Measurements from ENCODE around the gene CAB39. TPM values are rescaled to one million over a fixed set of nuclear protein-coding genes. Genes with fewer than 3 reads are reported as not detected.

Gene CAB39
- total and polyA plus RNA-seq, 4 donors: 19.4 to 123 (median 57.1) TPM

DNA sequence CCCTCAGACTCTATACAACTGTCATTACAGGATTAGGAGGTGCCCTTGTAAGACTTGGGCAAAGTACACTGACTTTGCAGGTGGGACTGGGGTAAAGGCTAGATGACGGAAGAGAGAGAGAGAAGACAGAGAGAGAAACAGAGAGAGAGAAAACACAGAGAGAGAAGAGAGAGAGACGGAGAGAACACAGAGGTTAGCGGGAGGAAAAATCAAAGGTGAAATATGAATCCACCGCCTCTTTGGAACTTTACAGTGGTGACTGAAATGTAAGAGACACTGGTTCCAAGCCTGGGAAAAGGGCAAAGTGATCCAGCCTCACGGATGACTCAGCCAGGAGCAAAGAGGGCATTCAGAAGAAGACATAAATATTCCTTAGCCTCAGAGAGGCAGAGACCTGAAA lies 25.1 kb upstream of the CAB39 start:
- DNase-seq (no peak), ATAC-seq (ENCODE audit: insufficient read depth, low FRiP score) (no peak)
- Histone ChIP-seq H3K27me3 (ENCODE audit: control insufficient read depth in 3 of 3, insufficient read depth in 3 of 3, low read length in 2 of 3) (no peaks in the 10 kb centered on the region), H3K4me3 (no peak overlapping the region), H3K4me1 (ENCODE audit: control insufficient read depth in 5 of 5, insufficient read depth in 5 of 5, low read length in 5 of 5) (no peaks in the 10 kb centered on the region), H3K9ac (ENCODE audit: insufficient read depth in 1 of 2, low read length in 2 of 2) (no peak overlapping the region), H3K27ac (ENCODE audit: low read depth in 1 of 2, low read length in 1 of 2) (no peak overlapping the region), H3K36me3 (ENCODE audit: control insufficient read depth in 4 of 4, insufficient read depth in 4 of 4, low read length in 4 of 4) (no peaks in the 10 kb centered on the region), H3K9me3 (ENCODE audit: control insufficient read depth in 4 of 4, insufficient read depth in 3 of 4, low read length in 3 of 4) (peaks cover 0 to 2% (median 0%) of the 10 kb centered on the region in 4 donors)
- 79 to 89% methylated on average over 5 of the region's 5 CpGs for WGBS, 2 donors
- TF ChIP-seq CTCF (IDR thresholded peaks at IDR 0.05; ENCODE audit: control extremely low read depth, extremely low read depth): no peak

DNA sequence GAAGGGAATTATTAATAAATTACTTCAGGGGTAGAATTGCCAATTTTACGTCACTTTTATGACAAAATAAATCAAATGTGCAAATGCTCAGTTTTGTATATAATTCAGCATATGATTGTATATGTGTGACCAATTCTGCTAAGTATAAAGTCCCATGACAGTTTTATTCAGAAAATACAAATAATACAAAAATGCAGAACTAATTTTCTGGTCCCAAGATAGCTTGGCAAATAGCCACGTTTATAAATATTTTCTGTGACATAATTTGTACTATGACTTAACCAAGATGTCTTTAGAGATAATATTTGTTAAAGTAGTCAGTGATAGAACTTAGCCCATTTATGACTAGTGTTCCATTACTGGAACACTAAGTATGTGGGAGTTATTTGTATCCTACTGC lies 24.2 kb upstream of the CAB39 start:
- no peak for DNase-seq
- Histone ChIP-seq H3K9me3 (ENCODE audit: control insufficient read depth in 4 of 4, insufficient read depth in 3 of 4, low read length in 3 of 4) (no peaks in the 10 kb centered on the region), H3K27me3 (ENCODE audit: control insufficient read depth in 3 of 3, insufficient read depth in 3 of 3, low read length in 2 of 3) (no peaks in the 10 kb centered on the region), H3K27ac (ENCODE audit: low read depth in 1 of 2, low read length in 1 of 2) (no peak overlapping the region), H3K36me3 (ENCODE audit: control insufficient read depth in 4 of 4, insufficient read depth in 4 of 4, low read length in 4 of 4) (no peaks in the 10 kb centered on the region), H3K9ac (ENCODE audit: insufficient read depth in 1 of 2, low read length in 2 of 2) (no peak overlapping the region), H3K4me3 (no peak overlapping the region), H3K4me1 (ENCODE audit: control insufficient read depth in 5 of 5, insufficient read depth in 5 of 5, low read length in 5 of 5) (no peaks in the 10 kb centered on the region)
- 54 to 55% methylated on average over 2 of the region's 2 CpGs for WGBS, 2 donors
- ATAC-seq (ENCODE audit: insufficient read depth, low FRiP score): no peak
- TF ChIP-seq CTCF (IDR thresholded peaks at IDR 0.05; ENCODE audit: control extremely low read depth, extremely low read depth): no peak

GRCh38 chr2:230690439-230690838 lies 22.2 kb upstream of the CAB39 start:
- no peak for TF ChIP-seq CTCF (IDR thresholded peaks at IDR 0.05; ENCODE audit: control extremely low read depth, extremely low read depth)
- no peaks in the 10 kb centered on the region for H3K4me1 ChIP-seq (ENCODE audit: control insufficient read depth in 5 of 5, insufficient read depth in 5 of 5, low read length in 5 of 5)
- no peaks in the 10 kb centered on the region for H3K9me3 ChIP-seq (ENCODE audit: control insufficient read depth in 4 of 4, insufficient read depth in 3 of 4, low read length in 3 of 4)
- H3K9ac ChIP-seq (ENCODE audit: insufficient read depth in 1 of 2, low read length in 2 of 2): no peak overlapping the region
- WGBS, 2 donors: 62 to 86% methylated on average over 9 of the region's 9 CpGs
- DNase-seq: peak; percentile 66 to 90 (median 76)
- H3K27me3 ChIP-seq (ENCODE audit: control insufficient read depth in 3 of 3, insufficient read depth in 3 of 3, low read length in 2 of 3): no peaks in the 10 kb centered on the region
- H3K4me3 ChIP-seq: no peak overlapping the region
- no peaks in the 10 kb centered on the region for H3K36me3 ChIP-seq (ENCODE audit: control insufficient read depth in 4 of 4, insufficient read depth in 4 of 4, low read length in 4 of 4)
- no peak overlapping the region for H3K27ac ChIP-seq (ENCODE audit: low read depth in 1 of 2, low read length in 1 of 2)
- ATAC-seq (ENCODE audit: insufficient read depth, low FRiP score): no peak

DNA sequence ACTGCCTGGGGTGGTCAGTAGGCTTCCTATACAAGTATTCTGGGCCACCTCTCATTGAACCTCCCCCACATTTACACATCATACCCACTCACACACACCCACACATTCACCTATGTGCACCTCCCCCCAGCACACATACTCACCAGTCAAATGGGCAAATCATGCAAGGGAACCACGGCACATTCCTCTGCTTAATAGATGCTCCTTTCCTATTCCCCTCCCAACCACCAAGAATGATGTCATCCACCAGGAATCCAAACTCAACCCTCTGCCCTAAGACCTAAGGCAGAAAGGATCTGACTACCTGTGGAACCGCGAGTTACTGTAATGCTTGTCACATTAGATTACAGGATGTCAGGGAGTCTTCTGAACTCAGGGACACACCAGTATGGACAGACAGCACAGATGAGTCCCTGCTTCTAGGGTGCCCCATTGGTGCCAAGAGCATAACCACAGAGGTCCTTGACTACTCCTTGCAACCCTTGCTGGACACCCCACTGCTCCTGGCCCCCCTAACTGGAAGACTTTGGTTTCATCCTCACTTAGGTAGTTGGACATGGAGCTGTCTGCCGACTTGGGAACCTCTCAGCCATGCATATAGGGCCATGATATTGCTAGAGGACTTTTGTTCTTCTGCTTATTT lies 21.5 kb upstream of the CAB39 start:
- peak; percentile 49 for ATAC-seq (ENCODE audit: insufficient read depth, low FRiP score)
- Histone ChIP-seq H3K9me3 (ENCODE audit: control insufficient read depth in 4 of 4, insufficient read depth in 3 of 4, low read length in 3 of 4) (no peaks in the 10 kb centered on the region), H3K4me1 (ENCODE audit: control insufficient read depth in 5 of 5, insufficient read depth in 5 of 5, low read length in 5 of 5) (no peaks in the 10 kb centered on the region), H3K9ac (ENCODE audit: insufficient read depth in 1 of 2, low read length in 2 of 2) (no peak overlapping the region), H3K4me3 (no peak overlapping the region), H3K27me3 (ENCODE audit: control insufficient read depth in 3 of 3, insufficient read depth in 3 of 3, low read length in 2 of 3) (no peaks in the 10 kb centered on the region), H3K27ac (ENCODE audit: low read depth in 1 of 2, low read length in 1 of 2) (no peak overlapping the region), H3K36me3 (ENCODE audit: control insufficient read depth in 4 of 4, insufficient read depth in 4 of 4, low read length in 4 of 4) (no peaks in the 10 kb centered on the region)
- TF ChIP-seq CTCF (IDR thresholded peaks at IDR 0.05; ENCODE audit: control extremely low read depth, extremely low read depth): no peak
- 67 to 83% methylated on average over 4 of the region's 4 CpGs for WGBS, 2 donors
- DNase-seq: no peak

All from lung (tissue), 12 donors.